Ureter (tissue), 1 donor: Measurements from ENCODE around the gene DICER1. TPM values are rescaled to one million over a fixed set of nuclear protein-coding genes. Genes with fewer than 3 reads are reported as not detected.
A peak's percentile ranks its signal among the peaks of the same experiment; 100 is the strongest.
"Not testable (repeated sequence)": the region's sequence is repeated elsewhere in the genome, so short reads cannot be mapped to it uniquely, and the experiment has no call there.

ENCODE experiments used
- DNase-seq: peaks from one replicate; pipeline ENCODE4 v3.0.0-alpha.2; 2020; ENCODE audit warnings: low spot score
- total RNA-seq: library from RNA; stranded (reverse); gene quantifications from one replicate; pipeline ENCODE4 v1.2.4, GENCODE V29; 2023
- donor health status: DM: yes; HTN: yes; CAD: no.

The DICER1 gene
- total RNA-seq, 1 donor from 2014 or later = 109 TPM

DNA sequence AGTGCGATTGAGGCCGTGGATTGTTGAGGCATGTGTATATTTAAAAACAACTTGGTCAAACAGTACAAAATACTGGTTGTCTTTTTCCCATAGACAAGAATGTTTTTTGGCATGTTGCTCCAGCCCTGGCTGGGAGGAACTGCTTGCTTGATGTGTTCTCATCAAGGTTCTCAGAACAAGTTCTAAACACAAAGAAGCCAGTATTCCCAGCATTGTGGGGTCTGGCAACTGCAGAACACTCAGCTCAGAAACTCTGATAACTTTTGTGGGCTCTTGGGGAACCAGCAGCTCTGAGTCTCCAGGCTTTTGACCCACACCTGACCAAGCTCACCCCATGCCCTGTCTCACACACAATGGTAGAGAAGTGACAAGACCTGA lies 27.1 kb upstream of the DICER1 start:
- no peak for DNase-seq

DNA sequence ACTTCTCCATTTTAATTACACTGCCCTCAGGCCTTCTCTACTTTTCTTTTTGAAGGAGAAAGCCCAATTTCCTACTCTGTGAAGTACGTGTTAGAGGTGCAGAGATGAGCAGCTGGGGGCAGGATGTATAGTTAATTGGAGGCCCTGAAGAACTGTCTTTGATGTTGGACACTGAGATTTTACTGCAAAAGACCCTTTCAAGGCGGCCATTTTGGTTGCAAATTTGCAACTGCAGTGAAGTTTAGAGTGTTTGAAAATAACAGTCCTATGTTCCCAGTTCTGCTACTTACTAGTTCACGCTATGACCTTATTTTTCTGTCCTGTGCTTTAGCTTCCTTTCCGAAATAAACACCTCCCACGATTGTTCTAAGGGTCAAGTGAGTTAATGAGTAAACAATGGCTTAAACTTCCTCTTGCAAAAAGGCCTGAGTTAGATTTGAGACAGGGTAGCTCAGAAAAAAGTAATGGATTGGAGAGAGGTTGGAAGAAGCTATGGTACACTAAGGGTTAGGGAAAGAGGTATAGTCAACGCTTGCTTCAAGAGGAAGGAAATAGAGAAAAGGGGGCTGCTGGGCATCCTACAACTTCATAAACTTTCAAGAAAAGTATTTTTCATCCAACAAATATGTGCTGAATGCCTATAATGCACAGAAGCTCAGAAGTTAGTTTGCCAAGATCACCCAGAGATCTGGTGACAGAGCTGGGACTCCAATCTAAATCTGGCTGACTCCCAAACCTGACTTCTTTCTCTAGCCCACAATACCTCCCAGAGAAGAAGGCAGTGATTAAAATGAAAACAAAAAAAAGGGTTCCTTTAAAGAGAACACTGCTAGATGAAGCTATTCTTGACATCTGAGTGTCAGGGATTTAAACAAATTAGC lies 26.4 kb upstream of the DICER1 start:
- no peak for DNase-seq

DNA sequence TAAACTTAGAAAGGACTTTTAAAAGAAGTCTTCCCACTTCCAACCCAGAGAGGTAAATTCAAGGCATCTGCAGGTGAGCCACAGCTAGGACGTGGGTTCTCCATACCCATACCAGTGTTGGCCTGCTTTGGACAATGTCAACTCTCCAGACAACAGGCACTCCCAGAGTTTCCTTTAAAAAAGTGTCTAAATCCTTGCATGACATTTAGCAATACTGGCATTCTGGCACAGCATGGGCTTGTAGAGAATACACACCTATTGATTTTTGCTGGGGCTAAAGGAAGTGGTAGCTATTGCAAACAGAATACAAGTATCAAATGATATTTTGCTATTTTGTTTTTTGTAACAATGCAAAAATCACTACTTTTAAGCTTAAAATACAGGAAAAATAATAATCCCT lies 25.8 kb upstream of the DICER1 start:
- no peak for DNase-seq

DNA sequence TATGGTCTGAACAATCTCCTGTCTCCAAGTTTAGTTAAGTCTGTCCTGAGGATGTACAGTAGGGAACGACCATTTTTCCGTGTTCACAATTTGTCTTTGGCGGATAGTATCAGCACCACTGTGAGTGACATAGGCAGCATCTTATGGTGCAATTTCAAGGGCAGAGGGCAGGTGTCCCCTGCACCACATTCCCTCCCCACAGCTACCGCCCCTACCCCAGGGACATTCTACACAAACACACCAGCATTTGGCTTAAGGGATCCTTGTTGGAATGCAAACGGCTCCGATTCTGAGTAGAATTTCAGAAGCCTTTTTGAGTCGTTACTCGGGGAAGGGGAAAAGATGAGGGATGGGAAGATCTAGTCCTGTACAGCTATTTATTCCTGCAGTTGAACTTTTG lies 25.1 kb upstream of the DICER1 start:
- DNase-seq = no peak

DNA sequence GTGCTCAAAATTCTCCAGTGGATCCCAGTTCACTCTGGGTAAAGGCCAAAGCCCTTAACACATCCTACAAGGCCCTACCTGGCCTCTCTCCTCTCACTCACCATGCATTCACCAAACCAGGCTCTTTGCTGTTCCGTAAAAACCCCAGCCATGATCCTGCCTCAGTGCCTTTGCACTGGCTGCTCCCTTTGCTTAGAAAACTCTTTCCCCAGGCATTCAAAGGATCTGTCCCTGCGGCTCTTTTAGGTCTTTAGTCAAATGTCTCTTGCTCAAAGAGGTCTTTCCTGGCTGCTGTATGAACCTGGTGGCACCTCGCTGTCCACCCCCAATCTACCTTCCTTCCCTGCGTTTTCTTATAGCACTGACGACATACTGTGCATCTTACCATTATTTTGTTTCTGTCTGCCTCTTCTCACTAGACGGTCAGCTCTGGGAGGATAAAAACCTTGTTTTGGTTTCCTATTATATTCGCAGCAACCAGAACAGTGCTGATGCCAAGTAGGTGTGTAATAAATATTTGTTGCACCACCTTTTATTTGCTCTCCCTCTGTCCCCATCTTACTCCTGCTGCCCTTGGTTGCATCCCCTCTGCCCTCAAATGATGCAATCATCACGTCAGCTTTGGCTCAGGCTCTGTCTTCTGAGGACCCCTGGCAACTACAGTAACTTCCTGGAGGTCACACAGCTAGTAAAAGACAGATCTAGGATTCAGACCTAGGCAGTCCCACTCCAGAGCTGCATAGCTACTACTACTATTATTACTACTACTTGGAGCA lies 23.8 kb upstream of the DICER1 start:
- DNase-seq = no peak

DNA sequence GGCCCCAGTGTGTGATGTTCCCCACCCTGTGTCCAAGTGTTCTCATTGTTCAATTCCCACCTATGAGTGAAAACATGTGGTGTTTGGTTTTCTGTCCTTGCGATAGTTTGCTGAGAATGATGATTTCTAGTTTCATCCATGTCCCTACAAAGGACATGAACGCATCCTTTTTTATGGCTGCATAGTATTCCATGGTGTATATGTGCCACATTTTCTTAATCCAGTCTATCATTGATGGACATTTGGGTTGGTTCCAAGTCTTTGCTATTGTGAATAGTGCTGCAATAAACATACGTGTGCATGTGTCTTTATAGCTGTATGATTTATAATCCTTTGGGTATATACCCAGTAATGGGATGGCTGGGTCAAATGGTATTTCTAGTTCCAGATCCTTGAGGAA lies 18.3 kb upstream of the DICER1 start:
- not testable (repeated sequence) for DNase-seq

DNA sequence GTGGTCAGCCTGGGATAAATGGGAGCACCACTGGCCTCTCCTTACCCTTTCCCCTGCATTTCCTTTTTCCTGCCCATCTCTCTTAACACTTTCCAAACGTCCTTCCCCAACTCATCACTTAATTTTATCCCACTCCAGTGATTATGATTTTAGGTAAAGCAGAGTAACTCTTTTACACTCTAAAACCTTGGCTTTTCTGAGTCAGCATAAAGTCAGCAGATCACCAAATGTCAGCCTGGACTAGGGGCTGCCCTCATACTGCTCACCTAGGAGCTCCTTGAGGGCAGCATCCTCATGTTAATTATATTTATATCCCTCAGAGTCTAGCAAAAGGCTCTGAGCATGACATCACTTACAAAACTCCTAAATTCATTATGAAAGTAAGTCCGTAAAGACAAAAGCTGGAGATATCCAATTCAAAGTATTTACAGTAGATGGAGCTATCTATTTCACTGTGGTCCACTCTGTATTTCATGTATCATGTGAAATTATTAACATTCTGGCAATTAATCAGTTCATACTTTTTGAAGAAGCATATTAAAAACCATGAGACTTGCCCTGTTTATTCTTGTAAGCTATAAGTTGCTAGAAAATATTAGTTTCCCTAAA lies 17.0 kb upstream of the DICER1 start:
- DNase-seq = no peak

DNA sequence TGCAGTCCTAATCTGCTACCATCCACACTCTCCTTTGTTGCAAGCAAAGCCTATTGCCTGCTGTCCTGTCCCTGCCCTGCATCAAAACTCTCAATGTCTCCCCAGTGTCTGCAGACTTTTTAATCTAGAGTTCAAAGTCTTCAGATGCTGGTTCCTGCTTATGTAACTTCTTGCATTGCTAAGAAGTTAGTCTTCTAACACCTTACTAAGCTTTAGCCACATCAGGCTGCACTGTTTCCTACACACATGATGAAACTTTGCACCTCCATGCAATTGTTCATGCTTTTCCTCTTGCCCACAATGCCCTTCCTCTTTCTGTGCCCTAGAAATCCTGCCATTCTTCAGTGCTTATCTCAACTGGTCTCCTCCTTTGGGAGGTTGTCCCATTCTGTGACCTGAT lies 16.2 kb upstream of the DICER1 start:
- DNase-seq = no peak

DNA sequence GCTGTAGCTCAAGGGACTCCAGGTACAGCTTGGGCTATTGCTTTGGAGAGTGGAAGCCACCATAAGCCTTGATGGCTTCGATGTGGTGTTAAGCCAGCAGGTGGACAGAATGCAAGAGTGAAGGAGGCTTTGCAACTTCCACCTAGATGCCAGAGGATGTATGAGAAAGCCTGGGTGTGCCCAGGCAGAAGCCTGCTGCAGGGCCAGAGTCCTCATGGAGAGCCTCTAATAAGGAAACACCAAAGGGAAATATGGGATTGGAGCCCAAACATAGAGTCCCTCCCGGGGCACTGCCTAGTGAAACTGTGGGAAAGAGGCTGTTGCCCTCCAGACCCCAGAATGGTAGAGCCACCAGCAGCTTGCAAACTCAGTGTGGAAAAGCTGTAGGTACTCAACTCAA lies 9.8 kb upstream of the DICER1 start:
- no peak for DNase-seq

DNA sequence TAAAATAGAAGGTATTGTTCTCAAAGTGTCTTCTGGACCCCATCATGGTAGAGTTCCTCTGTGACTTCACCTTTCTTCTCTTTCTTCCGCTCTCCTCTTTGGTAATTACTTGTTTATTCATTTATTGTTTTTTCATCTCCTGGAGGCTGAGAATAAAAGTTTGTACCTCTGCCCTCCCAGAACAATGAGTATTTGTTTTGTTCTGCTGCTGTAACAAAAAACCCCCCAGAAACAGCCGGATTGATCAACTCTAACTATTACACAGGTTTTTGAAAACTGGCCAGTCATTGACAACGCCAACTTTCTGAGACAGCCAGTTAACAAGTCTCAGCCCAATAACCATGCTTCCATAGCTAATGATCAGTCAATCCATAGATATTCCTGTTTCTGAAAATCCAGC lies 8.2 kb upstream of the DICER1 start:
- DNase-seq = no peak

DNA sequence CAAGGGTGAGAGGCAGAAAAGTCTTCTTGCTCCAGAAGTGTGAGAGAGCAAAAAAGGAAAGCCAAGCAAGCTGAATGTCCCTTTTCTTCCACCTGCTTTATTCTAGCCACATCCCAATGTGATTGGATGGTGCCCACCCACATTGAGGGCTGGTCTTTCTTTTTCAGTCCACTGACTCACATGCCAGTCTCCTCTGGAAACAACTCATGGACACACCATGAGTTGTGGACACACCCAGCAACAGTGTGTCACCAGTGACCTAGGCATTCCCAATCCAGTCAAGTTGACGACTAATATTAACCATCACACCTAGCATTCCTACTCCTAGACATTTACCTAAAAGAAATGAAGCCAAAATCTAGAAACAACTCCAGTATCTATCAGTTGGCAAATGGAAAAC lies 7.2 kb upstream of the DICER1 start:
- no peak for DNase-seq

DNA sequence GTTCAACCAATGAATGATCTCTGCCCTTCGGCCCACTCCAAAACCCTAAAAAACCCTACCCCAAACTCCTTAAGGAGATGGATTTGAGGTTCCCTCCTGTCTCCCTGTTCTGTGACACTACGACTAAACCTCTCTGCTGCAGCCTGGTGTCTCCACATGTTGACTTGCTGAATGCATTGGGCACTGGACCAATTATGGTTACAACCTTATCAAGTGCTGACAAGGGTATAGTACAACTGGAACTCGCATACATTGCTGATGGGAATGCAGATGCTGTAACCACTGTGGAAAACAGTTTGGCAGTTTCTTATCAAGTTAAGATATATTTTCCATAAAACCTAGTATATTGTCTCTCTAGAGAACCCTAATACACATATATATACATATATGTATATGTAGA lies 6.3 kb upstream of the DICER1 start:
- DNase-seq = no peak

DNA sequence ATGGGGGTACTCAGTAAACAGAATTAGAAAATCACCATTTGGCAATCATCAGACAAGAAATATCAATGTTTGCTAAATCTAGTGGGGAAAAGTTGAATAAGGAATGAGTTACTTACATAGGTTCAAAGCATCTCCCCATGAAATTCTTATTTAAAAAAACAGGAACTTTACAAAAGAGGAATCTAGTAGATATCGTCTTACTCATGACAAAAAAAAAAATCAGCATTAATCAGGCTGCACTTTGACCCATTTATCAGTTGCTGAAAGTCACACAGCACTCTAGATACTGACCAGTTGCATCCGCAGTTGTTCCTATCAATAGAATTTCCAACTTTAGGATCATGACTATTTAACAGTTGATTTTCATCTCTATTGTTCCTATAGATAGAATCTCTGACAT lies 5.8 kb upstream of the DICER1 start:
- no peak for DNase-seq

DNA sequence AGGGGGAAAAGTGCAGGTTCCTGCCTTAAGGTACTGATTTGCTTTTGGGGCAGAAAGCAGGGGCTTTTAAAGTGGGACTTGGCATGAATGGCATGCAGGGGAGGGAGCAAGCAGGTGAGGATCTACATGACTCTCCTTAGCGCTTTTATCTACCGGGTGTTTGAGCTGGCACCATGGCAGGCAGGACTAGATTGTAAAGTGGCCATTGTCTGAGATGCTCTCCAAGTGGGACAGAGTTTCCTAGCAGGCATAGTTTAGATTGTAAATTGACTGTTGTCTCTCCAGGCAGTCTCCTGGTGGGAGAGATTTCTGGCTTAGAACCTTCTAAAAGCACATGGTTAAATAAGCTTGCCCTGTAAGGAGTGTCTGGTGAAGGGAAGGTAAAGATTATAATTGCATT lies 5.3 kb upstream of the DICER1 start:
- DNase-seq = no peak

DNA sequence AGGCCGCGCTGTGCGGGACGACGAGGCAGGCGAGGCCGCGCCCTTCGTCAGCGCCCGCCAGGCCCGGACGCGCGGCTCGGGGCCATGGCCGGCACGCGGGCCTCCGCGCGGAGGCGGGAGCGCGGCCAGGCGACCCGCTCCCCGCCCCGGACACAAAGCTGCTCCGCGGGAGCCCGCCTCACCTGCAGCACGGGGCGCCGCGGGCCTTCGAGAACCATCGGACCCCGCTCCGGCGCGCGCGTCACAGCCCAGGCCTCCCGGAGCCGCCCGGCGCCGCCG lies 342 bp downstream of the DICER1 start:
- no peak for DNase-seq

DNA sequence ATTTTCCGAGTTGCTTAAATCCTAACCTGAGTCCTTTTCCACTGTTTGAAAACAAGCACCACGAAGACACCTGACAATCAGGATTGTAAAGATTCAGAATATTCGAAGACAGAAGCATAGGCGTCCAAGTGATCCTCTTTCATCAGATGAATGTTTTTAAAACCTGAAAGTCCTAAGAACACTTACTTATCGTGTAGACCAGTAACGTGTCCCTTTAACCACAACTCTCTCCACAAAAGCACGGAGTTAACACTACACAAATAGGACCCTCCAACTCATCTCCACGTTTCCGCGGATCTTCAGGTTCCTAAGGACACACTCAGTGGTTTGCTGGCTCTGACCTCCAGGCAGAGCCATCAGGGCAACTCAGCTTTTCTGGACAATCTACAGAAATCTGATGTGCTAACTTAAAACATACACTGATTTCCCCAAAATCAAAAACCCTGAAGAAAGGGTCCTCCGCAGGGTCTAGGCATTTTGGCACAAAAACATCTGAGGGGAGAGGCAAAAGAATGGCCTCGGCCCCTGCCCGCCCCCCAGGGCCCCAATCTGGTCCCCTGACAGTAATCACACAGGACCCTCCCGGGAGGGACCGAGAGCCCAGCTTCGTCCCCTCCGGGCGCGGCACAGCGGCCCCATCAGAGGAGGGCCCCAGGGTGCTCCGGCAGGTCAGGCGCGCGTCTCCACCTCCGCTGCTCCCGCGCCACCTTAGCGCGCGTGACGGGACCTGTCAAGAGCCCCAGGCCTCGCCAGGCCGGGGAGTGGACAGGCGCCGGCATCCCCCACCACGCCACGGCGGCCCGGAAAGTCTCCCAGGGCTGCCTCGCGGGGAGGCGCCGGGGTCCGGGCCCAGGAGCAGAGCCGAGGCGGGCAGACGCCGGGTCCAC lies 925 bp downstream of the DICER1 start:
- DNase-seq = peak; percentile 49

DNA sequence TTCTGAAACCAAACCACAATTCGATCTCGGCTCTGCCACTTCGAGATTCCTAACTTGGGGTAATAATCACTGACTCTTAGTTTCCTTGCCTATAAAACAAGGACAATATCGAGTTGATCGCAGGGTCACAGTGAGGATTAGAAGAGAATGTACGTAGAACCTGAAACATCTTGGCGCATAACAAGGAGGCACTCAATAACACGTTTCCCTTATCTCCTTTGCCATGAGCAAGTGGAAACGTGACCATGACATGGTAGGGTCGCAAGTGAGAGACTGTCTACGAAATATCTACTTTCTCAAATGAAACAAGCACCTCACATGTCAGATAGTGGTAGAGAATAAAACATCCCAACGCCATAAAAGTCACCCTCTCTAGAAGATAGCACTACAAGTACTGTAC lies 2.3 kb downstream of the DICER1 start:
- no peak for DNase-seq

DNA sequence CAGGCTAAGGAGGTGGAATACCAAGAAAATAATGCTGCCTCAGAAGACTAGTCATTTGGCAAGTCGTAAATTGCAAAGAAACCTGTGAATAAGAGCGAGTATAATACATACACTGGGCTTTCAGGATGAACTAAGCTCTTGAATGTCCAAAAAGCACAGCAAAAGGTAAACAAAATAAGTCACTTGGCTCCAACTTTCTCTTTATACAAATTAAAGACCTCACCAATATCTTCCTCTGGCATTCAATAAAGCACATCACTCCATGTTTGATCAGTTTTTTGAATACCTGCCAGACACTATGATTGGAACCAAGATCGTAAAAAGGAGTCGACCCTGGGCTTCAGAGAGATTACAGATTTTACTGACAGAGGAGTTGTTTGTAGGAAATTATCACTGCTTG lies 3.5 kb downstream of the DICER1 start:
- DNase-seq = no peak

DNA sequence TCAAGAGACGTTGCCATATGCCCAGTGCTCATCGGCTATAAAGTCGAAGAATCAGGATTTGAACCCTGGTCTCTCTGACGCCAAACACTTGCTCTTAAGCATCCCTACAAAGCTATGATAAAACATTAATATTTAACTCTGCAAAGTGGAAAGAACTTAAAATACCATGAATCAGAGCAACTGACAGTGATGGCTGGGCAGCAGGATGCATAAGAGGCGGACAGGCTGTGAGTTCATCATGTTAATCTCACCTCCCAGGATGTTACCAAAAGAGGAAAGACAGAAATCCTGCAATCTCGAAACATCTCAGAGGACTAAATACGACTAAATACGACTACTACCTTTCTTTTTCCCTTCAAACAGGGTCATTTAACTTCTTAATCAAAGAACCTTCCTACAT lies 5.8 kb downstream of the DICER1 start:
- no peak for DNase-seq

DNA sequence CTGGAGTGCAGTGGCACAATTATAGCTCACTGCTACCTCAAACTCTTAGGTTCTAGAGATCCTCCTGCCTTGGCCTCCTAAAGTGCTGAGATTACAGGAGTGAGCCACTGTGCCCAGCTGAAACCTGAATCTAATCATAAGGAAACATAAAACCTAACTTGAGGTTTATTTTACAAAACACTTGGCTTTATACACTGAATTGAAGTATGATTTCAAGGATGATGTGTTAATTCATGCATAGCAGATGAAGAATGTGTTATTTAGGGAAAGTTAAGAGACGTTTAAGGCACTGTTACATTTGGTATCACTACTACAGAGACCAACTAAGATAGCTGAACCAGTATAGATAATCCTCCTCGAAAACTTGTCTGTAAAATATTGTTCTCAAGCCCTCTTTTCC lies 6.4 kb downstream of the DICER1 start:
- DNase-seq = no peak

DNA sequence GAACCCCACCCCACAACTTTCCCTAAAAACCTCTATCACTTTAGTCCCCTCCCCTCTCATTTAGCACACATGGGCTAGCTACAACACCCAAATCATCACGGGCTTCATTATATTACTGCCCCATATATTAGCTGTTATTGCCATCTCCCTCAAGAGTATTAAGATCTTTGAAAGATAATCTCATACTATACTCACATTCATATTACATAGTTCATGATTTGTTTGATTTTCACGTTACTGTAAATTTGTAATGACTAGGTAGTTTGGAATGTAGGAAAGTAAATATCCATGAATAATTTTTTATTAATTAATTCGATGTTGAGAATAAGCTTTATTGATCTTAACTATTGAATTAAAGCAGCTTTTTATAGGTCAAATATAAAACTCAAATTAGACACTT lies 7.9 kb downstream of the DICER1 start:
- DNase-seq = no peak

DNA sequence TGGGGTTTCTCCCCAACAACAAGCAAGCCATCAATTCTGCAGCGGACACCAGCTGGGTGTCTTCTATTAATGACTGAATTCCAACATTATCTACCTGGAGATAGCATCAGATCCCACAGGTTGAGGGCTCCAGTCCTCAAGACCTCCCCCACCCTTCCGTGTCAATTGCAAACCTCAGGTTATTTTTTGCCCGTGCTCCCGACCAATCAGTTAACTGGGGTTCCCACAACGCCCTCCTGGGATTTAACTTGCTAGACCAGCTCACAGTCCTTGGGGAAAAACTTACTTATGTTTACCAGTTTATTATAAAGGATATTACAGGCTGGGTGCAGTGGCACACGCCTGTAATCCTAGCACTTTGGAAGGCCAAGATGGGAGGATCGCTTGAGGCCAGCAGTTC lies 9.7 kb downstream of the DICER1 start:
- no peak for DNase-seq
